WERI-Rb-1 (cell line): Measurements from ENCODE around the gene NFATC1.

Source experiments
- DNase-seq: peaks from one replicate; pipeline ENCODE4 v3.0.0-alpha.2; 2020
- H3K27ac ChIP-seq: fragments of 250-450 bp; sonication (Bioruptor Pico); 2 replicates; pipeline ENCODE4 v1.5.1; 2020; ENCODE audit warnings: mild to moderate bottlenecking, moderate library complexity
- H3K27me3 ChIP-seq: fragments of 250-450 bp; sonication (Bioruptor Pico); 2 replicates; pipeline ENCODE4 v1.5.1; 2021; ENCODE audit warnings: mild to moderate bottlenecking, low read depth, moderate library complexity; ENCODE audit not compliant: insufficient read depth, severe bottlenecking
- H3K36me3 ChIP-seq: fragments of 250-450 bp; sonication (Bioruptor Pico); 2 replicates; pipeline ENCODE4 v1.5.1; 2020; ENCODE audit warnings: mild to moderate bottlenecking, moderate library complexity
- H3K4me3 ChIP-seq: 2 replicates; pipeline ENCODE4 v1.5.1; 2011; ENCODE audit warnings: low read depth, mild to moderate bottlenecking, control low read depth, low read length
- H3K9me3 ChIP-seq: fragments of 250-450 bp; sonication (Bioruptor Pico); 2 replicates; pipeline ENCODE4 v1.5.1; 2021; ENCODE audit warnings: mild to moderate bottlenecking, moderate library complexity; ENCODE audit not compliant: severe bottlenecking
- TF ChIP-seq, protein P1 (sequence below): IDR thresholded peaks from 2 replicates; pipeline ENCODE4 v1.5.1; 2011; ENCODE audit warnings: low read depth, mild to moderate bottlenecking, control low read depth, inconsistent platforms, low read length

NFATC1 gene

GRCh38 chr18:79377187-79377891 lies 18.4 kb upstream of the NFATC1 start:
- Histone ChIP-seq H3K9me3 (no peaks in the 10 kb centered on the region), H3K36me3 (peaks cover 10% of the 10 kb centered on the region), H3K27ac (no peak overlapping the region), H3K4me3 (no peak overlapping the region), H3K27me3 (no peaks in the 10 kb centered on the region)
- no peak for DNase-seq
- TF ChIP-seq, protein P1, sequence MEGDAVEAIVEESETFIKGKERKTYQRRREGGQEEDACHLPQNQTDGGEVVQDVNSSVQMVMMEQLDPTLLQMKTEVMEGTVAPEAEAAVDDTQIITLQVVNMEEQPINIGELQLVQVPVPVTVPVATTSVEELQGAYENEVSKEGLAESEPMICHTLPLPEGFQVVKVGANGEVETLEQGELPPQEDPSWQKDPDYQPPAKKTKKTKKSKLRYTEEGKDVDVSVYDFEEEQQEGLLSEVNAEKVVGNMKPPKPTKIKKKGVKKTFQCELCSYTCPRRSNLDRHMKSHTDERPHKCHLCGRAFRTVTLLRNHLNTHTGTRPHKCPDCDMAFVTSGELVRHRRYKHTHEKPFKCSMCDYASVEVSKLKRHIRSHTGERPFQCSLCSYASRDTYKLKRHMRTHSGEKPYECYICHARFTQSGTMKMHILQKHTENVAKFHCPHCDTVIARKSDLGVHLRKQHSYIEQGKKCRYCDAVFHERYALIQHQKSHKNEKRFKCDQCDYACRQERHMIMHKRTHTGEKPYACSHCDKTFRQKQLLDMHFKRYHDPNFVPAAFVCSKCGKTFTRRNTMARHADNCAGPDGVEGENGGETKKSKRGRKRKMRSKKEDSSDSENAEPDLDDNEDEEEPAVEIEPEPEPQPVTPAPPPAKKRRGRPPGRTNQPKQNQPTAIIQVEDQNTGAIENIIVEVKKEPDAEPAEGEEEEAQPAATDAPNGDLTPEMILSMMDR = no peak

GRCh38 chr18:79378536-79379250 lies 17.0 kb upstream of the NFATC1 start:
- Histone ChIP-seq H3K36me3 (peaks cover 10% of the 10 kb centered on the region), H3K27ac (no peak overlapping the region), H3K27me3 (no peaks in the 10 kb centered on the region), H3K4me3 (no peak overlapping the region), H3K9me3 (no peaks in the 10 kb centered on the region)
- TF ChIP-seq, protein P1 = peak; percentile 99
- peak; percentile 82 for DNase-seq

- peaks cover 10% of the 10 kb centered on the region for H3K36me3 ChIP-seq
- TF ChIP-seq, protein P1 = no peak
- no peak overlapping the region for H3K27ac ChIP-seq
- no peaks in the 10 kb centered on the region for H3K9me3 ChIP-seq
- no peak overlapping the region for H3K4me3 ChIP-seq
- no peaks in the 10 kb centered on the region for H3K27me3 ChIP-seq
- DNase-seq = no peak
Observed at GRCh38 chr18:79379251-79379905, 16.4 kb upstream of the NFATC1 start.

- Histone ChIP-seq H3K27me3 (no peaks in the 10 kb centered on the region), H3K27ac (no peak overlapping the region), H3K36me3 (peaks cover 6% of the 10 kb centered on the region; the same call in 1 of the 2 replicates), H3K9me3 (no peaks in the 10 kb centered on the region), H3K4me3 (no peak overlapping the region)
- DNase-seq = no peak
- TF ChIP-seq, protein P1 = no peak
Observed at GRCh38 chr18:79379931-79380815, 15.6 kb upstream of the NFATC1 start.
